ENCODE data around the gene HS6ST1. TPM values are rescaled to one million over a fixed set of nuclear protein-coding genes. Genes with fewer than 3 reads are reported as not detected.
"Not testable (repeated sequence)": the region's sequence is repeated elsewhere in the genome, so short reads cannot be mapped to it uniquely, and the experiment has no call there.

The HS6ST1 gene
- total and polyA plus RNA-seq, 2 donors (not counting 1 experiment from before 2014, with no cell fraction given): 16.6 to 59.9 TPM

DNA sequence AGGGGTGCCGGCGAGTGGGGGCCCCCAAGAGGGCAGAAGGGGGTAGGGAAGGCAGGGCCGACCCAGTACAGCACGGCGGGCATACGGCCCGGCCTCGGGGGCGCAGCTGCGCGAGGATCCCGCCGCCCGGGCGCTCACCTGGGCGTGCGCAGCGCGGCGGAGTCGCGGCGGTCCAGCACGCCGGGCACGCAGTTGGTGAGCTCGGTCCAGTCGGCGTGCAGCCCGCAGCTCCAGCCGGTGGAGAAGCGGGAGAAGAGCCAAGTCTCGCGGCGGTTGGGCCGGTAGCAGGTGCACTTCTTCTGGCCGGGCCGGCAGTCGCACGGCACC is 806 bp downstream of the HS6ST1 start:
- H3K9ac ChIP-seq (ENCODE audit: insufficient read depth, low read length): peak overlapping the region; percentile 82
- H4K20me1 ChIP-seq (ENCODE audit: control insufficient read depth, extremely low read depth, insufficient read depth, low read length); H3K27ac ChIP-seq (ENCODE audit: insufficient read depth, low read length); H3K9me3 ChIP-seq (ENCODE audit: control insufficient read depth, insufficient read depth, low read depth, low read length); H3K27me3 ChIP-seq (ENCODE audit: control insufficient read depth, insufficient read depth, low read length); DNase-seq (ENCODE audit: low read depth in 2 of 2); H2AFZ ChIP-seq (ENCODE audit: low read length): not testable (repeated sequence)
- peaks cover 47% of the 10 kb centered on the region for H3K79me2 ChIP-seq (ENCODE audit: control insufficient read depth, insufficient read depth, low read length)
- peaks cover 12% of the 10 kb centered on the region for H3K4me1 ChIP-seq (ENCODE audit: control insufficient read depth, extremely low read depth, insufficient read depth, low read length)
- peaks cover 11% of the 10 kb centered on the region for H3K36me3 ChIP-seq (ENCODE audit: control insufficient read depth, insufficient read depth, low read length)
- peak overlapping the region; percentile 95 for H3K4me2 ChIP-seq (ENCODE audit: extremely low read depth, insufficient read depth, low read length)
- H3K4me3 ChIP-seq (replicated peaks in 1 of 4; ENCODE audit: control extremely low read depth in 1 of 4, insufficient read depth in 1 of 4, low read depth in 3 of 4, low read length in 4 of 4): peak overlapping the region; percentile 74 to 92 (median 84)

- Histone ChIP-seq H3K36me3 (ENCODE audit: control insufficient read depth, insufficient read depth, low read length) (peaks cover 11% of the 10 kb centered on the region), H2AFZ (ENCODE audit: low read length) (no peak overlapping the region), H3K27ac (ENCODE audit: insufficient read depth, low read length) (peak overlapping the region; percentile 31), H3K79me2 (ENCODE audit: control insufficient read depth, insufficient read depth, low read length) (peaks cover 49% of the 10 kb centered on the region), H3K4me2 (ENCODE audit: extremely low read depth, insufficient read depth, low read length) (peak overlapping the region; percentile 95), H3K4me1 (ENCODE audit: control insufficient read depth, extremely low read depth, insufficient read depth, low read length) (peaks cover 11% of the 10 kb centered on the region), H4K20me1 (ENCODE audit: control insufficient read depth, extremely low read depth, insufficient read depth, low read length) (peaks cover 3% of the 10 kb centered on the region), H3K9me3 (ENCODE audit: control insufficient read depth, insufficient read depth, low read depth, low read length) (no peaks in the 10 kb centered on the region), H3K4me3 (replicated peaks in 1 of 4; ENCODE audit: control extremely low read depth in 1 of 4, insufficient read depth in 1 of 4, low read depth in 3 of 4, low read length in 4 of 4) (peak overlapping the region; percentile 74 to 92 (median 84)), H3K9ac (ENCODE audit: insufficient read depth, low read length) (peak overlapping the region; percentile 82), H3K27me3 (ENCODE audit: control insufficient read depth, insufficient read depth, low read length) (no peaks in the 10 kb centered on the region)
- no peak for TF ChIP-seq EZH2 (IDR thresholded peaks at IDR 0.05; ENCODE audit: low read length, missing control alignments)
- no peak for TF ChIP-seq CTCF (conservative IDR thresholded peaks at IDR 0.05 in 1 of 2, IDR thresholded peaks at IDR 0.05 in 1 of 2; ENCODE audit: low read depth in 1 of 2, low read length in 2 of 2)
- no peak for DNase-seq (ENCODE audit: low read depth in 2 of 2)
These were observed 1.3 kb downstream of the HS6ST1 start for GRCh38 chr2:128317181-128317898.

- no peaks in the 10 kb centered on the region for H3K27me3 ChIP-seq (ENCODE audit: control insufficient read depth, insufficient read depth, low read length)
- DNase-seq (ENCODE audit: low read depth in 2 of 2): no peak
- no peaks in the 10 kb centered on the region for H3K9me3 ChIP-seq (ENCODE audit: control insufficient read depth, insufficient read depth, low read depth, low read length)
- H3K36me3 ChIP-seq (ENCODE audit: control insufficient read depth, insufficient read depth, low read length): peaks cover 11% of the 10 kb centered on the region
- peaks cover 3% of the 10 kb centered on the region for H4K20me1 ChIP-seq (ENCODE audit: control insufficient read depth, extremely low read depth, insufficient read depth, low read length)
- H3K4me1 ChIP-seq (ENCODE audit: control insufficient read depth, extremely low read depth, insufficient read depth, low read length): peaks cover 9% of the 10 kb centered on the region
- no peak overlapping the region for H2AFZ ChIP-seq (ENCODE audit: low read length)
- peak overlapping the region; percentile 74 to 92 (median 84) for H3K4me3 ChIP-seq (replicated peaks in 1 of 4; ENCODE audit: control extremely low read depth in 1 of 4, insufficient read depth in 1 of 4, low read depth in 3 of 4, low read length in 4 of 4)
- peak overlapping the region; percentile 95 for H3K4me2 ChIP-seq (ENCODE audit: extremely low read depth, insufficient read depth, low read length)
- H3K27ac ChIP-seq (ENCODE audit: insufficient read depth, low read length): peak overlapping the region; percentile 31
- peak overlapping the region; percentile 82 for H3K9ac ChIP-seq (ENCODE audit: insufficient read depth, low read length)
- TF ChIP-seq EZH2 (IDR thresholded peaks at IDR 0.05; ENCODE audit: low read length, missing control alignments): no peak
- no peak for TF ChIP-seq CTCF (conservative IDR thresholded peaks at IDR 0.05 in 1 of 2, IDR thresholded peaks at IDR 0.05 in 1 of 2; ENCODE audit: low read depth in 1 of 2, low read length in 2 of 2)
- peaks cover 55% of the 10 kb centered on the region for H3K79me2 ChIP-seq (ENCODE audit: control insufficient read depth, insufficient read depth, low read length)
These were observed 1.9 kb downstream of the HS6ST1 start for GRCh38 chr2:128316777-128317180.
